ENCODE results near the gene PITPNC1. TPM values are rescaled to one million over a fixed set of nuclear protein-coding genes. Genes with fewer than 3 reads are reported as not detected.

PITPNC1 gene
- total and polyA plus RNA-seq, 12 donors: 4.9 to 33.0 (median 14.0) TPM

DNA sequence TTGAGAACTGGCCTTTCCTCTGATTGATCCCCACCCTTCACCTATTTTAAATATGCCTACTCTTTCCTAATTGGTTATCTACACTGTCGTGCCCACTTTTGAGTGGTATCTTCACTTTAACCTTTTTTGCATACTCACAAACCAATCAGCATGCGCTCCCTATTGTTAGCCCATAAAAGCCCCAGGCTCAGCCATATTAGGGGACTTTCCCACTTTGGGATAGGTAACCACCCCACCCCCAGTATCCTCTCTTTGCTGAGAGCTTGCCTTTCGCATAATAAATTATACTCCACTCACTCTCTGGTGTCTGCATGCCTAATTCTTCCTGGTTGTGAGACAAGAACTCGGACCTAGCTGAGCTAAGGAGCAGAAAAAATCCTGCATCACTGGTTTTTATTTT lies 281.2 kb downstream of the PITPNC1 start:
- no peak overlapping the region for H3K27ac ChIP-seq
- WGBS, 4 donors: 96 to 100% (median 97%) methylated on average over 4 of the region's 4 CpGs
- DNase-seq: no peak
- H3K9me3 ChIP-seq (replicated peaks in 1 of 3): no peaks in the 10 kb centered on the region
- no peaks in the 10 kb centered on the region for H3K36me3 ChIP-seq (replicated peaks in 1 of 2)
- no peaks in the 10 kb centered on the region for H3K27me3 ChIP-seq
- intact Hi-C loops (cut with DNase I): no loop called here
- no peaks in the 10 kb centered on the region for H3K4me1 ChIP-seq (replicated peaks in 1 of 2)
- H3K4me3 ChIP-seq: no peak overlapping the region
- TF ChIP-seq POLR2A (IDR thresholded peaks at IDR 0.05): no peak
- TF ChIP-seq, protein P1, sequence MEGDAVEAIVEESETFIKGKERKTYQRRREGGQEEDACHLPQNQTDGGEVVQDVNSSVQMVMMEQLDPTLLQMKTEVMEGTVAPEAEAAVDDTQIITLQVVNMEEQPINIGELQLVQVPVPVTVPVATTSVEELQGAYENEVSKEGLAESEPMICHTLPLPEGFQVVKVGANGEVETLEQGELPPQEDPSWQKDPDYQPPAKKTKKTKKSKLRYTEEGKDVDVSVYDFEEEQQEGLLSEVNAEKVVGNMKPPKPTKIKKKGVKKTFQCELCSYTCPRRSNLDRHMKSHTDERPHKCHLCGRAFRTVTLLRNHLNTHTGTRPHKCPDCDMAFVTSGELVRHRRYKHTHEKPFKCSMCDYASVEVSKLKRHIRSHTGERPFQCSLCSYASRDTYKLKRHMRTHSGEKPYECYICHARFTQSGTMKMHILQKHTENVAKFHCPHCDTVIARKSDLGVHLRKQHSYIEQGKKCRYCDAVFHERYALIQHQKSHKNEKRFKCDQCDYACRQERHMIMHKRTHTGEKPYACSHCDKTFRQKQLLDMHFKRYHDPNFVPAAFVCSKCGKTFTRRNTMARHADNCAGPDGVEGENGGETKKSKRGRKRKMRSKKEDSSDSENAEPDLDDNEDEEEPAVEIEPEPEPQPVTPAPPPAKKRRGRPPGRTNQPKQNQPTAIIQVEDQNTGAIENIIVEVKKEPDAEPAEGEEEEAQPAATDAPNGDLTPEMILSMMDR (IDR thresholded peaks at IDR 0.05): no peak

DNA sequence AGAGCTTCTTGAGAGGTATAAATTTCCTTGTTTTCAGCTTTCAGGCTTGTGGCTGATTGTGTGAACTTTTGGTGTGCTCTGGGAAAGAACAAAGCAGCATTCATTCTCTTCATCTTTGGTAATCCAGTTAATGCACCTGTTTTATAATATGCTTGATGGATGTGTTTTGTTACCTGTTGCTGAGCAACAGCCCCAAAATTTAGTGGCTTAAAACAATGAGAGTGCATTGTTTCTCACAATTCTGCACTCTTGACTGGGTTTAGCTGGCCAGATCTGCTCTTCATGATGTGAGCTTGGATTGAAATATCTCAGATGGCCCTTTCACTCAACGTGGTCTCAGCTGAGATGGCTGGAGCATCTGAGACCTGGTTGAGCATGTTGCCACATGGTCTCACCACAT lies 281.9 kb downstream of the PITPNC1 start:
- Histone ChIP-seq H3K9me3 (replicated peaks in 1 of 3) (no peaks in the 10 kb centered on the region), H3K4me1 (replicated peaks in 1 of 2) (no peaks in the 10 kb centered on the region), H3K4me3 (no peak overlapping the region), H3K27me3 (no peaks in the 10 kb centered on the region), H3K27ac (no peak overlapping the region), H3K36me3 (replicated peaks in 1 of 2) (no peaks in the 10 kb centered on the region)
- intact Hi-C loops (cut with DNase I): no loop called here
- DNase-seq: no peak
- no peak for TF ChIP-seq POLR2A (IDR thresholded peaks at IDR 0.05)
- TF ChIP-seq, protein P1 (IDR thresholded peaks at IDR 0.05): no peak
- 82 to 100% (median 86%) methylated on average over 1 of the region's 1 CpG for WGBS, 4 donors

DNA sequence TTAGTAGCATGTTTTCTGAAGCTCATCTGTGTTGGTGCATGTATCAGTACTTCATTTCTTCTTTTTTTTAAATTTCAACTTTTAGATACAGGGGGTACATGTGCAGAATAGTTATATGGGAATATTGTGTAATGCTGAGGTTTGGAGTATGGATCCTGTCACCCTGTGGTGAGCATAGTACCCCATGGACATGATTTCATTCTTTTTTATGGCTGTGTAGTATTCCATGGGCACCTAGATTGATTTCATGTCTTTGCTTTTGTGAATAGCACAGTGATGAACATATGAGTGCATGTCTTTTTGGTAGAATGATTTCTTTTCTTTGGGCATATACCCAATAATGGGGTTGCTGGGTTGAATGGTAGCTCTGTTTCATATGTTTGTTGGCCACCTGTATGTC lies 285.6 kb downstream of the PITPNC1 start:
- no peak overlapping the region for H3K4me3 ChIP-seq
- DNase-seq: no peak
- no peak overlapping the region for H3K27ac ChIP-seq
- H3K36me3 ChIP-seq (replicated peaks in 1 of 2): no peaks in the 10 kb centered on the region
- H3K4me1 ChIP-seq (replicated peaks in 1 of 2): no peaks in the 10 kb centered on the region
- no peaks in the 10 kb centered on the region for H3K27me3 ChIP-seq
- TF ChIP-seq POLR2A (IDR thresholded peaks at IDR 0.05): no peak
- TF ChIP-seq, protein P1 (IDR thresholded peaks at IDR 0.05): no peak
- intact Hi-C loops (cut with DNase I): no loop called here
- no peaks in the 10 kb centered on the region for H3K9me3 ChIP-seq (replicated peaks in 1 of 3)

DNA sequence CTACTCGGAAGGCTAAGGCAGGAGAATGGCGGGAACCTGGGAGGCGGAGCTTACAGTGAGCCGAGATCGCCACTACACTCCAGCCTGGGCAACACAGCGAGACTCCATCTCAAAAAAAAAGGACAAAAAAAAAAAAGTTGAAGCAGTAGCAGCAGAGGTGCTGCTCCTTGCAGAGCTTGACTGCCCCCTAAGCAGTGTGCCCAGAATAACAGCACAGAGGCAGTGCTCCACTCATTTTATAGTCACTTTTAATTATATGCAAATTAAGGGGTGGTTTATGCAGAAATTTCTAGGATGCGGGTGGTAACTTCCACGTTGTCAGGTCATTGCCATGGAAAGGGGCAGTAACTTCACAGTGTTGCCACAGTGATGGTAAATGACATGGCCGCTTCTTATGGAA lies 286.4 kb downstream of the PITPNC1 start:
- DNase-seq: no peak
- H3K36me3 ChIP-seq (replicated peaks in 1 of 2): no peaks in the 10 kb centered on the region
- intact Hi-C loops (cut with DNase I): no loop called here
- H3K27ac ChIP-seq: no peak overlapping the region
- TF ChIP-seq POLR2A (IDR thresholded peaks at IDR 0.05): no peak
- TF ChIP-seq, protein P1 (IDR thresholded peaks at IDR 0.05): no peak
- no peaks in the 10 kb centered on the region for H3K4me1 ChIP-seq (replicated peaks in 1 of 2)
- H3K27me3 ChIP-seq: no peaks in the 10 kb centered on the region
- 92 to 96% (median 93%) methylated on average over 9 of the region's 9 CpGs for WGBS, 4 donors
- H3K9me3 ChIP-seq (replicated peaks in 1 of 3): no peaks in the 10 kb centered on the region
- H3K4me3 ChIP-seq: no peak overlapping the region

Measured in adrenal gland (tissue), 12 donors.